Measurements from ENCODE around the gene ISCU. TPM values are rescaled to one million over a fixed set of nuclear protein-coding genes. Genes with fewer than 3 reads are reported as not detected.

Gene ISCU
- total RNA-seq (2014; rRNA removed; shearing (Covaris generic)) = 112 and 137 TPM in 2 replicates

- peak; percentile 94 for DNase-seq (ENCODE audit: low spot score)
These were observed at the start of gene ISCU for GRCh38 chr12:108562348-108563135. Gene ISCU (plus strand): TSS chr12:108562596. CDS start chr12:108562623, 27 bp downstream.

GRCh38 chr12:108514468-108514972, 47.9 kb upstream of the ISCU start:
- no peak for DNase-seq (ENCODE audit: low spot score)

GRCh38 chr12:108514973-108515814, 47.2 kb upstream of the ISCU start, which contains the start of gene FICD:
Gene FICD (plus strand): TSS chr12:108515277. CDS start chr12:108516973, 1,696 bp downstream.
- peak; percentile 96 for DNase-seq (ENCODE audit: low spot score)

- no peak for DNase-seq (ENCODE audit: low spot score)
These were observed 46.5 kb upstream of the ISCU start for GRCh38 chr12:108515916-108516315.

- DNase-seq (ENCODE audit: low spot score) = no peak
These were observed 45.7 kb upstream of the ISCU start for GRCh38 chr12:108516511-108517275.

- no peak for DNase-seq (ENCODE audit: low spot score)
These were observed 44.9 kb upstream of the ISCU start for GRCh38 chr12:108517288-108518100.

GRCh38 chr12:108518101-108518715, 44.2 kb upstream of the ISCU start:
- DNase-seq (ENCODE audit: low spot score) = no peak

GRCh38 chr12:108518716-108519496, 43.5 kb upstream of the ISCU start:
- DNase-seq (ENCODE audit: low spot score) = no peak

GRCh38 chr12:108519558-108519957, 42.8 kb upstream of the ISCU start:
- DNase-seq (ENCODE audit: low spot score) = no peak

- no peak for DNase-seq (ENCODE audit: low spot score)
These were observed 39.0 kb upstream of the ISCU start for GRCh38 chr12:108523365-108523764.

GRCh38 chr12:108525681-108526080, 36.7 kb upstream of the ISCU start:
- DNase-seq (ENCODE audit: low spot score) = peak; percentile 46

- no peak for DNase-seq (ENCODE audit: low spot score)
These were observed 35.8 kb upstream of the ISCU start for GRCh38 chr12:108526482-108527165.

GRCh38 chr12:108527166-108527496, 35.3 kb upstream of the ISCU start:
- no peak for DNase-seq (ENCODE audit: low spot score)

GRCh38 chr12:108530161-108530560, 32.2 kb upstream of the ISCU start:
- no peak for DNase-seq (ENCODE audit: low spot score)

- DNase-seq (ENCODE audit: low spot score) = no peak
These were observed 30.2 kb upstream of the ISCU start for GRCh38 chr12:108531929-108532848.

- no peak for DNase-seq (ENCODE audit: low spot score)
These were observed 24.2 kb upstream of the ISCU start for GRCh38 chr12:108538146-108538545.

GRCh38 chr12:108538616-108539195, 23.7 kb upstream of the ISCU start:
- no peak for DNase-seq (ENCODE audit: low spot score)

GRCh38 chr12:108542320-108542719, 20.1 kb upstream of the ISCU start:
- no peak for DNase-seq (ENCODE audit: low spot score)
